HCT116 (cell line): ENCODE measurements around the gene CASZ1.

Source experiments
- ATF3 ChIP-seq: IDR thresholded peaks from 2 replicates; pipeline ENCODE4 v1.6.1; 2012
- CEBPB ChIP-seq: IDR thresholded peaks from 2 replicates; pipeline ENCODE4 v1.6.1; 2012; ENCODE audit warnings: low read depth
- CTCF ChIP-seq, 3 experiments: fragments of 200-600 bp in 1 of 3; sonication (generic) in 1 of 3; IDR thresholded peaks in 2 of 3; conservative IDR thresholded peaks in 1 of 3; 2 replicates each; pipeline ENCODE4 v1.5.1; 2012 to 2017; ENCODE audit warnings: low read depth in 2 of 3, low read length in 2 of 3, antibody characterized with exemption in 1 of 3, borderline replicate concordance in 1 of 3, control low read depth in 1 of 3, mild to moderate bottlenecking in 1 of 3, mixed read lengths in 1 of 3, mixed run types in 1 of 3, moderate library complexity in 1 of 3; ENCODE audit not compliant: insufficient read depth in 1 of 3
- EZH2 ChIP-seq: fragments of 200-600 bp; sonication (generic); IDR thresholded peaks from 2 replicates; pipeline ENCODE4 v1.6.1; 2017; ENCODE audit warnings: antibody characterized with exemption, mixed run types
- JUND ChIP-seq: IDR thresholded peaks from 2 replicates; pipeline ENCODE4 v1.6.1; 2012
- MAX ChIP-seq: IDR thresholded peaks from 2 replicates; pipeline ENCODE4 v1.6.1; 2012
- POLR2A ChIP-seq: IDR thresholded peaks from 2 replicates; pipeline ENCODE4 v1.7.0; 2011; ENCODE audit warnings: borderline replicate concordance; ENCODE audit not compliant: insufficient read depth, insufficient read length; ENCODE audit errors: extremely low read depth
- POLR2AphosphoS5 ChIP-seq: IDR thresholded peaks from 2 replicates; pipeline ENCODE4 v1.6.1; 2011; ENCODE audit warnings: mild to moderate bottlenecking, low read depth, low read length, moderate library complexity
- RAD21 ChIP-seq: IDR thresholded peaks from 2 replicates; pipeline ENCODE4 v1.6.1; 2012; ENCODE audit warnings: low read depth, mild to moderate bottlenecking
- REST ChIP-seq: IDR thresholded peaks from 2 replicates; pipeline ENCODE4 v1.6.1; 2012; ENCODE audit warnings: low read depth
- SIN3A ChIP-seq: IDR thresholded peaks from 2 replicates; pipeline ENCODE4 v1.6.1; 2012; ENCODE audit warnings: low read depth
- TCF7L2 ChIP-seq: IDR thresholded peaks from 2 replicates; pipeline ENCODE4 v1.7.0; 2011; ENCODE audit warnings: borderline replicate concordance, inconsistent platforms; ENCODE audit not compliant: insufficient read depth, insufficient read length; ENCODE audit errors: extremely low read depth
- YY1 ChIP-seq: IDR thresholded peaks from 2 replicates; pipeline ENCODE4 v1.6.1; 2011; ENCODE audit warnings: low read length, low read depth, moderate library complexity, mild to moderate bottlenecking; ENCODE audit not compliant: insufficient replicate concordance; ENCODE audit errors: extremely low read depth

GRCh38 chr1:10631811-10632593 lies 164.4 kb downstream of the CASZ1 start:
- TF ChIP-seq CTCF (IDR thresholded peaks at IDR 0.05 in 2 of 3, conservative IDR thresholded peaks at IDR 0.05 in 1 of 3; ENCODE audit: borderline replicate concordance in 1 of 3, insufficient read depth in 1 of 3, low read depth in 2 of 3, low read length in 2 of 3) (no peak), CEBPB (no peak), JUND (no peak), MAX (no peak), YY1 (no peak), REST (no peak), POLR2A (no peak), EZH2 (no peak), POLR2AphosphoS5 (no peak), RAD21 (no peak), TCF7L2 (no peak), SIN3A (no peak), ATF3 (no peak)
